ENCODE data around the gene GPR142.

Gene GPR142, protein sequence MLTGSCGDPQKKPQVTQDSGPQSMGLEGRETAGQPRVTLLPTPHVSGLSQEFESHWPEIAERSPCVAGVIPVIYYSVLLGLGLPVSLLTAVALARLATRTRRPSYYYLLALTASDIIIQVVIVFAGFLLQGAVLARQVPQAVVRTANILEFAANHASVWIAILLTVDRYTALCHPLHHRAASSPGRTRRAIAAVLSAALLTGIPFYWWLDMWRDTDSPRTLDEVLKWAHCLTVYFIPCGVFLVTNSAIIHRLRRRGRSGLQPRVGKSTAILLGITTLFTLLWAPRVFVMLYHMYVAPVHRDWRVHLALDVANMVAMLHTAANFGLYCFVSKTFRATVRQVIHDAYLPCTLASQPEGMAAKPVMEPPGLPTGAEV

DNA sequence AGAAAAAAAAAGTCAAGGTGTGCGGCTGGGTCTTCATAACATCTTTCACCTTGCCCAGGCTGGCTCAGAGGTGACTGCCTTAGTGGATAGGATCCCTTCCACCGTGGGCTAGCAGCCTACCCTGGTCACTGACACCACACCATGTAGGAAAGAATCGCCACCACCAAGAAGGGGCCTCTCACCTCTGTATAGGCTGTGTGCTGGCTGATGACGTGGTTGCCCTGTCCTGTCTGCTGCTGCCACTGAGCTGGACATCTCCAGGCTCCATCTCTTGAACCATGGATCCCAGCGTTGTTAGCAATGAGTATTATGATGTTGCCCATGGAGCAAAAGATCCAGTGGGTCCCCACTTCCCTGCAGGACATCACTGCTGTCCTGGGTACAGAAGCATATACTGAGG lies at the start of gene GPR142:
GPR142 (plus strand) TSS at position 301 of the 400 bp plus-strand sequence. CDS start 2,035 bp downstream, outside the sequence.
- no peak for DNase-seq (ENCODE audit: low read depth in 2 of 2)

DNA sequence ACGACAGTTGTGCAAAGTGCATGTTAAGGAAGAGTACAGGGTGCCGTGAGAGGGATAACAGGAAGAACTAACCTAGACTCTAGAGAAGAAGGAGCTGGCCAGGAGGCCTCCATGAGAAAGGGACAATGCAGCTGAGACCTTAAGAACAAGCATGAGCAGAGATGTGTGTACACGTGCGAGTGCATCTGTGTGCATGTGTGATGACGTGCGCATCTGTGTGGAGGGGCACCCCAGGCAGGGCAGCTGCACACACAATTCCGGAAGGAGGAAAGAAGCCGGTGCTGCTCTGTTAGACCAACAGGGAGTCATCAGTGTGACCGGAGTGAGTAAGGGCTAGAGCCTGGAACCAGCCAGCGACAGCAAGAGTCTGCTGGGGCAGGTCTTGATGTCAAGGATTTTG lies 48.9 kb upstream of the GPR142 start:
- no peak for DNase-seq (ENCODE audit: low read depth in 2 of 2)

DNA sequence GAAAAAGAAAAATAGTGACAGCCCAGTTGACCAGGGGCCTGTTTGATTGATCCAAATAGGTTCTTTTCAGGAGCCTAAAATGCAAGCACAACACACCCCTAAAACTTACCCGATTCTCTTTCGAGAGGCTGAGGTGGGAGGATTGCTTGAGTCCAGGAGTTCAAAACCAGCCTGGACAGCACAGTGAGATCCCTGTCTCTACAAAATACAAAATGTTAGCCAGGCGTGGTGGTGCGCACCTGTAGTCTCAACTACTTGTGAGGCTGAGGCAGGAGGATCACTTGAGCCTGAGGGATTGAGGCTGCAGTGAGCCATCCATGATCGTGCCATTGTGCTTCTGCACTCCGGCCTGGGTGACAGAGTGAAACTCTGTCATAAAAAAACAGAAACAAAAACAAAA lies 42.8 kb upstream of the GPR142 start:
- no peak for DNase-seq (ENCODE audit: low read depth in 2 of 2)

DNA sequence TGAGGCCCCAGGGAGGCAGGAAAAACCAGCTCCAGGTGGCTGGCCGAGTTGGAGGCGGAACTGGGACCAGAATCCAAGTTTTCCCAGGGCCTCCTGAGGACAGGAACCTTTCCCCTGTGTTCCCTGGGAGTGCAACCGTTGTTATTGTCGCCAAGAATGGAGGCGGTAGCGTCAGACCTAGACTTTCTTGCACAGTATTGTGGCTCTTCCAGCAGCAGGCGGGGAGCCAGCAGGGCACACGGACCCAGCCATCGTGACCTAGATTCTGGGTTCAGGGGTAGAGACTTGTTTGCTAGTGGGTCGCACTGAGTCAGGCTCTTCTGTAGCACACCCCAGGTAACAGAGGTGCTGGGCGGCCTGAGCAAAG lies 41.9 kb upstream of the GPR142 start:
- DNase-seq (ENCODE audit: low read depth in 2 of 2) = no peak

DNA sequence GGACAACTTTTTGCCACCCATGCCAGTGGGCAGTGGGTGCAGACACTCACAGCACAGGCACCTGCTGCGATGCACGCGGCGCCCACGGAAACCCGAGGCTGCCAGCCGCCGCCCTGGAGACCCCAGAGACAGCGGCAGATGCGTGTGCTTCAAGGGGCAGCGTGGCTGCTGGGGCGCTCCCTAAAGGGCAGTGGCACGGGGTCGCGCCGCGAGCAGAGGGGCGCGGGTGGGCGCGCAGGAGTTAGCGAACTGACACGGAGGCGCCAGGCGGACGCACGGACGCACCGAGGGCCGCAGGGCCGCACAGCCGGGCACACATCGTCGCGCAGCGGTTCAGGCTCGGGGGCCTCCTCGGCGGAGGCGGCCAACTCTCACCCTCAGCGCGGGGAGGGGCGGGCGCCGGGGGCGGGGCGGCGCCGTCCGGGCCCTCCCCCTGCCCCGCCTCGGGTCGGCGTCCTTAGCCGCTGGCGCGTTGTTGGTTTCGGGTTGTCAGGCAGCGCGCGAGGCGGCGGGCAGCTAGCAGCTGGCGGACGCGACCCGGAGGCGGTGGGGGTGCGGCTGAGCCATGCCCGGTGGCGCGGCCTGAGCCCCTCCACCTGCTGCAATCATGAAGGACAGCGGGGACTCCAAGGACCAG lies 41.4 kb upstream of the GPR142 start, which contains the start of gene KIF19:
KIF19 (plus strand) TSS at position 484 of the 637 bp plus-strand sequence; CDS start at position 608, 124 bp downstream.
- peak; percentile 11 to 24 for DNase-seq (ENCODE audit: low read depth in 2 of 2)

DNA sequence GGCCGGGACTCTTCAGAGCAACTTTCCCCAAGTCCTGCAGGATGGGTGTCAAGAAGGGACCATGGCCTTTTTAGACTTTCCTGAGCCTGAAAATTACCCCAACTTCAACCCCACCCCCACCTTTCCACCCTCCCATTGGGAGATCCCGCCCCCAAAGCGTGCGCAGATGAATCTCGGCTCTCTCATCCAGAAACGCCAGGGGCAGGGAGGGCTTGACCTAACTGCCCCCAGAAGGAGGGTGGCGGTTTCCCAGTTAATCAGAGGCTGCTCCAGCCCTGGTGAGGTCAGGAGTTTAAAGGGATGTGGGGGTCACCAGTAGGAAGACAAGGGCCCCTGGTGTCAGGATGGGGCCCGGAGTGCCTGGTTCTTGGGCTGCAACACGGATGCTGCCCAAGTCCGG lies 40.8 kb upstream of the GPR142 start:
- DNase-seq (ENCODE audit: low read depth in 2 of 2) = no peak

DNA sequence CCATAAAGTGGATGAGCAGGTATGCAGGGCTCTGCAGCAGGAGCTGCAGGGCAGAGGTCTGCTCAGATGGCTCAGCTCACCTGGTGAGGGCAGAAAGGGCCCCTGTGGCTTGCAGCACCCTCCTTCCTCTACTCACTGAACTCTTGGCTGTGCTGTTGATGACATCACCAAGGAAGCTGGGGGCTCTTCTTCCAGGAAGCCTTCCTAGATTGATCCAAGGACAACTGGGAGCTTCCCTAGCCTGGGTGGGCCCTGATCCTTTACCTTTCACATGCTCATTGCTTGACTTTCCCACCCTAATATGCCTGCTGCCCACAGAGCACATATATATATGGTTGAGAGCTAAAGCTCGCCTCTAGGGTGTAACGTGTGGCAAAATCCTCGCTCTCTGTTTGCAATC lies 38.8 kb upstream of the GPR142 start:
- no peak for DNase-seq (ENCODE audit: low read depth in 2 of 2)

DNA sequence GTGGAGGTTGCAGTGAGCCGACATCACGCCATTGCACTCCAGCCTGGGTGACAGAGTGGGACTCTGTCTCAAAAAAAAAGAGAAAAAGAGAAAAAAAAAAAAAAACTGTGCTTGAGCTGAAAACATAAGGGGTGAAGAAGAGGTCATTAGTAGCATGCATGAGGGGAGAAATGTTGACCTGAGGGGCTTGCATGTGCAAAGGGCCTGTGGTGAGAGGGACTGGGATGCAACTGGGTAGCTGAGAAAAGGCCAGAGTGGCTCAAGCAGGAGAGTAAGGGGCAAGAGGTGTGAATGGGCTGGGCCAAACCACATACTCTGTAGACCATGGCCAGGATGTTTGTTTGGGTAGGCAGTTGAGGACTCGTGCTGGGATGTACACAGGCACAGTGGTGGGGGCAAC lies 37.9 kb upstream of the GPR142 start:
- DNase-seq (ENCODE audit: low read depth in 2 of 2) = no peak

DNA sequence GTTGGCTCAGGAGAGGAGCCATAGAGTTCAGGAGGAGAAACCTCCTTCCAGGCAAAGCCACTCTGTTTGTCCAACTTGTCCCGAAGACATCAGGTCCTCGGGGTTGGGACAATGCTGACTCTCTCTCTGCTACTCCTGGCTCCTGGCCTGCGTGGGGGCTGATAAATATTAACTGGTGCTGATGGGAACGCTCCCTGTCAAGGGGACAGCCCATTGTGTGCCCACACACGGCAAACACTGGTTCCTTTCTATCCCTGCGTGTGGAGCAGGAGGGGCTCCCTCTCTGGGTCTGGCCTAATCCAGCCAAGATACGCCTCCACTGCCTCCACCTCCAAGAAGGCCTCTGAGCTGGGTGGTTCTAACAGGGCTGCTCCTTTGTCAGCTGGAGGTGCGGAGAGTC lies 36.9 kb upstream of the GPR142 start:
- DNase-seq (ENCODE audit: low read depth in 2 of 2) = no peak

DNA sequence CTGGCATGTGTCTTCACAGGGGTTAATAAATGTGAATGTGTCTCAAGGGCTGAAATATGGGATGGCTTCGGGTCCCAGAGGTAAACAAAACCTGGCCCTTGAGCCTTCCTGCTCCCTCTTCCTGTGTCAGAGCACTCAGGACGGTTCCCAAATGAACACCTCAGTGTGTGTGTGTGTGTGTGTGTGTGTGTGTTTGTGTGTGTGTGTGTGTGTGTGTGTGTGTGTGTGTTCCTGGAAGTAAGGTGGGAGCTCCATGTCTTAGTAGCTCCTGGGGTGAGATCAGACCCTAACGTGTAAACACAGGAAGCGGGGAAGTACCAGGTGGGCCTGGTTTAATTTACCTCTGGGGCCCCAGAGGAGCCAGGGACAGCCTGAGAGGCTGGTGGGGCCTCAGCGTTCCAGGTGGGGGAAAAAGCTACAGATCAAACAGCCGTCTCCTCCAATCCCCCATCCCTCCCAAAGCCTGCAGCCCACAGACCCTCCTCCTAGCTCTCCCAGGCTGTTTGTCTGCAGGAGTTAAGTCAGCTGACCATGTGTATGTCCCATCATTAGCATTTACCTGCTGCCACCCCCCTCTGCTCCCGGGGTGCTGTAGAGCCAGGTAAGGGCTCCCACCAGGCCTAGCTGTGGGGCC lies 35.2 kb upstream of the GPR142 start:
- no peak for DNase-seq (ENCODE audit: low read depth in 2 of 2)

DNA sequence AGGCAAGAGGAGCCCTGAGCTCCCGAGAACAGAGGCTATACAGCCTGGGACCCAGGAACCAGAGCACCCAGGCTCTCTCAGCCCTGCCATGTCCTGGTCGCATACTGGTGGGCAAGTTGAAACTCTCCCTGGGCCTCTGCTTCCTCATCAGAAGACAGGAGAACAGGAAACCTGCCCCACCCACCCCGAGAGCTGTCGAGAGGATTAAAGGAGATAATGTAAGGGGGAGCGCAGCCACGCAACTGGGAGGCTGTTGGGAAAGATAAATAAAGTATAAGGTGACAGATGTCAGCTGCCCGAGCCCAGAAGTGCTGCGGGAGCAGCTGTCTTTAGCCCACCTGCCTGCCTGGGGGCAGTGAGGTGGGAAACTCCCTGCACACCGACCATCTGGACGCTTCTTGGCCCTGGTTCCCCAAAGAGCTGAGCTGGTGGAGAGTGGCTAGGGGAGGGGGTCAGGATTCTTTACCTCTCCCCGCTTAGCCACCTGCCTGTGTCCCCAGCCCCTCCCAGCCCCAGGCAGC lies 34.5 kb upstream of the GPR142 start:
- DNase-seq (ENCODE audit: low read depth in 2 of 2) = no peak

DNA sequence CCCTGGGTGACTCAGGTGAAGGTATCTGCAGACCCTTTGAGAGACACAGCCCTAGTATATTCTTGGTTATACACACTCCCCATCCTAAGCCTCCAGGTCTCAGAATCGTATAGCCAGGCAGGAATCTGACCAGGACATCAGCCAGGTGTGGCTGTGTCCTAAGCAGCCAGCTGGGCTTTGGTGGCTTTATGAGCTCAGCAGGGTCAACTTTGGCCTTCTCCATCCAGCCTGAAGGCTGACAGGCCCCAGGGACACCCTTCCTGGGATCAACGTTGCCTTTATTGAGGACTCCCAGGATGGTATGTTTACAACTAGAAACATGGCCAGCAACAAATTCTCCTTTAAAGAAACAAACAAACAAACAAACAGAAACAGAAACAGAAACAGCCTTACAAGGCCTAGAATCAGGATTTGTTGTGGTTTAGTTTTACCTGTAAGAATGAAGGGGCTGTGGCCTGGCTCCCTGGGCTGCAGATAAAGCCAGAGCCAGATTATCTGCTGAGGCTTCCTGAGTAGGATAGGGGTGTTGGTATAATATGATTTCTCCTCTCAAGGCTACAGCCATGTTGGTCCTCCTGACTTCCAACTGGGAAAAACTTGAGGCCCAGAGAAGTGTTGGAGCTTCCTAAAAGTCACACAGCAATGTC lies 32.8 kb upstream of the GPR142 start:
- no peak for DNase-seq (ENCODE audit: low read depth in 2 of 2)

DNA sequence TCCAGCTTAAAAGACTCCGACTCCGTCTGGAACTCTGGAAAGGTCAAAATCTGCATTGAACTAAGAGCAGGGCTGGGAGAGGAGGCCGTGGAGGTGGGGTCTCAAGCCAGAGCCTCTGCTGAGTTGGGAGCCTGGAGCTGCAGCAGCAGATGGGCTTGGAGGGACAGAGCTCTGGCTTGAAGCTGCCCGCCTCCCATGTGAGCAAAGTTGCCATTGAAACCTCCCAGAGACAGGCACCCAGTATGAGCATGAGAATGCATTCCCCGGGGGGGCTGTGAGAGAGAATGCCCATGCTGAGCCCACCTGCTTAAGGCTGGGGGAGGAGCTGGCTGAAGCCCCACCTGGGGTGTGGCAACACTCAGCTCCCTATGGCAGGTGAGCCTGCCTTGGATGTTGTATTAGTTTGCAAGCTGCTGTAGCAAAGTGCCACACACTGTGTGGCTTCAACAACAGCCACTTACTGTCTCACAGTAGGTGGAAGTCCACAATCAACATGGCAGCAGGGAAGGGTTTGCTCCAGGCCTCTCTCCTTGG lies 31.7 kb upstream of the GPR142 start:
- DNase-seq (ENCODE audit: low read depth in 2 of 2) = no peak

DNA sequence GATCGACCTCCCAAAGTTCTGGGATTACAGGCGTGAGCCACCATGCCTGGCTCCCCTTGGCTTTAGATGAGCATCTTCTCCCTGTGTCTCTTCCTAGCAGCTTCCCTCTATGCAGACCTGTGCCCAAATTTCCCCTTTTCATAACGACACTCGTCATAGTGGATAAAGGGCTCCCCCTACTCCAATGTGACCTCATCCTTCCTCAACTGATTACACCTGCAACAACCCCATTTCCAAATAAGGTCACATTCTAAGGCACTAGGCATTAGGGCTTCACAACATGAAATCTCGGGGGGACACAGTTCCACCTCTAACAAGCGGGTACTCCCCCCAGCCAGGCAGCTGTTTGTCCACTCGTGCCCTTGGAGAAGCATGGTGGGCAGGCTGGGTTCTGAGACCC lies 31.0 kb upstream of the GPR142 start:
- no peak for DNase-seq (ENCODE audit: low read depth in 2 of 2)

DNA sequence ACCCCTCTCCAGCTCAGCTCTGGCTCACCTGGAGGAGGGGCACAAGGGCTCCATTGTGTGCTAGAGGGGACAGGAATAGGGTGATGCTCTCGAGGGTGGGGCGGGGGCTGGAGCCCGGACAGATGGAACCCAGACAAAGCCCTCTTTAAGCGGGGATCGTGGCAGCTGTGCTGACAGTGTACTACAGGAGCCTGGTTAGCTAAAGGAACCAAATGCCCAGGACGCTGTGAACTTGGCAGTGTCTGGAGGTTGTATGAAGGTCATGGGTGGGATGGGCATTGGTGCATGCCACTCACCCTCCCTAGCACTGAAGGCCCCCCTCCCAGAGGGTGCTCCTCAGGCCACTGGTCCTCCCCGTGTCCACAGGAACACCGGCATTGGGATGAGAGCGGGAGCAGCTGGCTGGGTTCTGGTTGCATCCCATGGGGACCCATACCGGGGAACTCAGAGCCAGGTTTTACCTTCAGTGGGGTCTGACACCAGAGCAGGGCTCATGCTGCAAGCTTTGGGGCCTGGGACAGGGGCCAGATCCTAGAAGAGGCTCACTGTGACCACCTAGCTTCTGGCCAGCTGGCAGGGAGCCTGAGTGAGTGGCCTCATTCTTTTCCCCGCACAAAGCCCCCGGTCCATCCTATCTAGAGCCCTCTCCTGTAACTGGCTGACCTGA lies 29.3 kb upstream of the GPR142 start:
- no peak for DNase-seq (ENCODE audit: low read depth in 2 of 2)

DNA sequence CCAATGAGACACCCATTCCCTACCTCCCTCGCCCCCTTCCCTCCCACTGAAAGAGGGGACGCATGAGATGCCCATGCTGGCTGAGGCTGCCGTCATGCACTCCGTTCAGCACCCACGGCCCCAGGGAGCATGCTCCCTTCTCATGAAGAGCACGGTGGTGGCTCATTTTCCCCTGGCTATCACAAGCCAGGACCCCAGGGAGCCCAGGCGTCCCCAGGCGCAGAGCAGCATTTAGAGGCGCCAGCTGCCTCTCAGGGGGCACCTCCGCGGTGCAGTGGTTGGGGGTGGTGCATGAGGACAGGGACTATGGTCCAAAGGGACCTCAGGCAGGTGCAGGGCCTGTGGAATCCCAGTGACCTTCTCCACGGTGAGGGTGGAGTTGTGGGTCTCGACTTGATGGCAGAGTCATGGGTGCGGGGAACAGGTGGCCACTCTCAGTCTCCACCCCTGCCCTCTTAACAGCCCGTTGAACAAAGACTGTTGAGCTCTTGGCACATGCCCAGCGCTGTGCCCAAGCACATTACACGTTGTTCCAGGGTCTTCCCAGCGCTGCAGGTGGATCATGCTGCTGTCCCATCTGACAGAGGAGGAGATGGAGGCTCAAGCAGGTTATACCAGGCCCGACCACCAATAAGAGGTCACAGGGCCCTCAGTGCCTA lies 27.6 kb upstream of the GPR142 start:
- DNase-seq (ENCODE audit: low read depth in 2 of 2) = no peak

DNA sequence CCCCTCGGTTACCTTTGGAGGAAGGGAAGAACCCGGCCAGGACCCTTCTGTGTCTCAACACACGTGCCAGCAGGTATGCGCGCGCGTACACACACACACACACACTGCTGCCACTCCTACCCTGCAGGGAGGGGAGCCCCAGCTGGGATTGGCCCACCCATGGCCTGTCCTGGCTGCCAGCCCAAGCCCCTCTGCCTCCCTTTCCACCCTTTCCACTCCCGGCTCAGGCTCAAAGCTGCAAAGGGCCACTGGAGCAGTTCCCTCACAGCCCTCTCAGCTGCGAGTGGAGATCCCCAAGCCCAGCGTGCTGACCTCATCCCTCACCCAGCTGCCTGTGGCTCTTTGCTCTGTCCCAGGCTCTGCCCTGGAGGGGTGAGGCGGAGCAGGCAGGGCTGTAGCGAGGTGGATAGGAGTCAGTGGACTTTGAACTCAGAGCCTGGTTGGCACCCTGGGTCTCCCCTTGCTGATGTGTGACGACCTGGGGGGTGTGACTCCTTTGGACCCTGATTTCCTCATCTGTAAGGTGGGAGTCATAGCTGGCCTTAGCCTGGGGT lies 26.8 kb upstream of the GPR142 start:
- no peak for DNase-seq (ENCODE audit: low read depth in 2 of 2)

DNA sequence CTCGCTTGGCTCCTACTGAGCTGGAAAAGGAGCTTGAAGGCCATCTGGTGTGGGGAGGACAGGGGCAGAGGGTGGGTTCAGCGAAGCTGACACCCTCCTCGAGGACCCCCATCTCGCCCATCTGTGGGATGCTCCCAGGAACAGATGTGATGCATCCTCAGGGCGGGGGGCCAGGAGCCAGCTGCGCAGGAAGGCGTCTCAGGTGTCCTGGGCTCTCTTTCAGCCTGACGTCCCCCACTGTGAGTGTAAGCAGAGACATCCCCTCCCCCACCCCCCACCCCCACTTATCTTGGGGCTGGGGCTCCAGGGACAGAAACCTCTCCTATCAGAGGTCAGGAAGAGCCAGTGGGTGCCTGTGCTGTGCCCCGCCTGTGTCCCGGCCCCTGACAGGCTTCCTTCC lies 25.1 kb upstream of the GPR142 start:
- no peak for DNase-seq (ENCODE audit: low read depth in 2 of 2)

DNA sequence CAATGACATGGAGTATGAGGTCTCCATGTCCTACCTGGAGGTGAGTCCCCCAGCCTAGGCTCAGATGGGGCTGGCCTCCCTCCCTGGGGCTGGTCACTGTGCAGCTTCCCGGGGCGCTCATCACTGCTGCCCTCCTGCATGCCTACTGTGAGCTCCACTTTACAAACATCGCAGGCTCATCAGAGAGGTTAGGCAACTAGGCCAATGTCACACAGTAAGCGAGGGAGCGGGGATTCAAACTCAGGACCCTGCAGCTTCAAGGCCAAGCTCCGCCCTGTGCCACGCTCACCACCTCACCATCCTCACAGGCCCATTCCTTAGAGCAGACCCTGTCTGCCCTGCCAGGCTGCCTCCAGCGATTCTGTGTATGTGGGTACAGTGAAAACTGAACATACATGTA lies 24.2 kb upstream of the GPR142 start:
- no peak for DNase-seq (ENCODE audit: low read depth in 2 of 2)

DNA sequence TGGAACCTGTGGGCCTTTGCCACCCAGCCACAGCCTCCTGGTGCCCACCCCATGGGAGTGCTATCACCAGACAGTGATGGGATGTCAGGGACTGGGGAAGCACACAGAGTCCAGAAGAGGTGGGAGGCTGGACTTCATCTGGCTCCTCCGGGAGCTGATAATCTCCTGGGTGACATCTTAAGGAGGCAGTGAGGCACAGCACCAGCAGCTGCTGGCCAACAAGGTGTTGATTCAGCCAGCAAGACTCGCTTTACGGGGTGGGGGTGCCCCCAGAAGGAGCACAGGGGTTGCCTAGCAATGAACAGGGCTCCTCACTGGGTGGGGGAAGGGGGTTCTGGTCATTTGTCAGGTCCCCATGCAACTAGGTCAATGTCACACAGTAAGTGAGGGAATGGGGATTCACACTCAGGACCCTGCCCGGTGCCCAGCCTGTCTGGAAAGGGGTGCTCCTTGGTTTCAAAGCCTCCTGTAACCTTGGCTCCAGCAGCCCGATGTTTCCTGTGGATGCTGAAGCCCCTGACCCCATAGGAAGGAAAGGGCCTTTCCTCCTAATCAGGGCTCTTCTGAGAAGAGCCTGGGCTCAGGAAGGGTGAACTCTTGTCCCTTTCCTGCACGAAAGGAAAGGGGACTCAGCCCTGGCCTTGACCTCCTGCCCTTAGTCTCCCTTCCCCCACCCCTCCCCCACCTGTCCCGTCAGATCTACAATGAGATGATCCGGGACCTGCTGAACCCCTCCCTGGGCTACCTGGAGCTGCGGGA lies 23.6 kb upstream of the GPR142 start:
- DNase-seq (ENCODE audit: low read depth in 2 of 2) = no peak
